ENCODE results near the gene PCMTD2. TPM values are rescaled to one million over a fixed set of nuclear protein-coding genes. Genes with fewer than 3 reads are reported as not detected.

The PCMTD2 gene
- total and polyA plus RNA-seq, 2 experiments from 2014 or later, result 33.8 to 76.1 TPM

DNA sequence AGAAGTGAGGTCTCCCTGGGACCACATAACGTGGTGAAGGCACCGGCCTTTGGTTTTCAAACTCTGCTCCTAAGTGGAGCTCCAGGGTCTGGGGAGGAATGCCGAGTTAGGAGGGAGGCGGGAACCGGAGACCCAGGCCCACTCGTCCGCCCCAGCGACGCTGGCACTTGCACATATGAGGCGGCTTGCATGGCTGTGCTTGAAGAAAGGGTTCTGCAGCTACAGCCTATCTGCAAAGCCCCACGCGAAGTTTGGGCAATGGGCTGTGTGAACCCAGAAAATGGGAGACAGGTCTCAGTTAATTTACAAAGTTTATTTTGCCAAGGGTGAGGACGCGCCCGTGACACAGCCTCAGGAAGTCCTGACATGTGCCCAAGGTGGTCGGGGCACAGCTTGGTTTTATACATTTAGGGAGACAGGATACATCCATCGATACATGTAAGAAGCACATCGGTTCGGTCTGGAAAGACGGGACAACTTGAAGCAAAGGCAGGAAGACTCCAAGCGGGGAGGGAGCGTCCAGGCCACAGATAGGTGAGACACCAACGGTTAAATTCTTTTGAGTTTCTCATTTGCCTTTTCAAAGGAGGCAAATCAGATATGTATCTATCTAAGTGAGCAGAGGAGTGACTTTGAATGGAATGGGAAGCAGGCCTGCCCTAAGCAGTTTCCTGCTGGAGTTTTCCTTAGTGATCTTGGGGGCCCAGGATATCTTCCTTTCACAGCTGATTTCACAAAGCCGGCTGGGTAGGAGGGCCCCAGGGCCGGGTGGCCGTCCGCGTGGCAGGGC is 782 bp upstream of the PCMTD2 start (continued):
- TF ChIP-seq, protein P1, sequence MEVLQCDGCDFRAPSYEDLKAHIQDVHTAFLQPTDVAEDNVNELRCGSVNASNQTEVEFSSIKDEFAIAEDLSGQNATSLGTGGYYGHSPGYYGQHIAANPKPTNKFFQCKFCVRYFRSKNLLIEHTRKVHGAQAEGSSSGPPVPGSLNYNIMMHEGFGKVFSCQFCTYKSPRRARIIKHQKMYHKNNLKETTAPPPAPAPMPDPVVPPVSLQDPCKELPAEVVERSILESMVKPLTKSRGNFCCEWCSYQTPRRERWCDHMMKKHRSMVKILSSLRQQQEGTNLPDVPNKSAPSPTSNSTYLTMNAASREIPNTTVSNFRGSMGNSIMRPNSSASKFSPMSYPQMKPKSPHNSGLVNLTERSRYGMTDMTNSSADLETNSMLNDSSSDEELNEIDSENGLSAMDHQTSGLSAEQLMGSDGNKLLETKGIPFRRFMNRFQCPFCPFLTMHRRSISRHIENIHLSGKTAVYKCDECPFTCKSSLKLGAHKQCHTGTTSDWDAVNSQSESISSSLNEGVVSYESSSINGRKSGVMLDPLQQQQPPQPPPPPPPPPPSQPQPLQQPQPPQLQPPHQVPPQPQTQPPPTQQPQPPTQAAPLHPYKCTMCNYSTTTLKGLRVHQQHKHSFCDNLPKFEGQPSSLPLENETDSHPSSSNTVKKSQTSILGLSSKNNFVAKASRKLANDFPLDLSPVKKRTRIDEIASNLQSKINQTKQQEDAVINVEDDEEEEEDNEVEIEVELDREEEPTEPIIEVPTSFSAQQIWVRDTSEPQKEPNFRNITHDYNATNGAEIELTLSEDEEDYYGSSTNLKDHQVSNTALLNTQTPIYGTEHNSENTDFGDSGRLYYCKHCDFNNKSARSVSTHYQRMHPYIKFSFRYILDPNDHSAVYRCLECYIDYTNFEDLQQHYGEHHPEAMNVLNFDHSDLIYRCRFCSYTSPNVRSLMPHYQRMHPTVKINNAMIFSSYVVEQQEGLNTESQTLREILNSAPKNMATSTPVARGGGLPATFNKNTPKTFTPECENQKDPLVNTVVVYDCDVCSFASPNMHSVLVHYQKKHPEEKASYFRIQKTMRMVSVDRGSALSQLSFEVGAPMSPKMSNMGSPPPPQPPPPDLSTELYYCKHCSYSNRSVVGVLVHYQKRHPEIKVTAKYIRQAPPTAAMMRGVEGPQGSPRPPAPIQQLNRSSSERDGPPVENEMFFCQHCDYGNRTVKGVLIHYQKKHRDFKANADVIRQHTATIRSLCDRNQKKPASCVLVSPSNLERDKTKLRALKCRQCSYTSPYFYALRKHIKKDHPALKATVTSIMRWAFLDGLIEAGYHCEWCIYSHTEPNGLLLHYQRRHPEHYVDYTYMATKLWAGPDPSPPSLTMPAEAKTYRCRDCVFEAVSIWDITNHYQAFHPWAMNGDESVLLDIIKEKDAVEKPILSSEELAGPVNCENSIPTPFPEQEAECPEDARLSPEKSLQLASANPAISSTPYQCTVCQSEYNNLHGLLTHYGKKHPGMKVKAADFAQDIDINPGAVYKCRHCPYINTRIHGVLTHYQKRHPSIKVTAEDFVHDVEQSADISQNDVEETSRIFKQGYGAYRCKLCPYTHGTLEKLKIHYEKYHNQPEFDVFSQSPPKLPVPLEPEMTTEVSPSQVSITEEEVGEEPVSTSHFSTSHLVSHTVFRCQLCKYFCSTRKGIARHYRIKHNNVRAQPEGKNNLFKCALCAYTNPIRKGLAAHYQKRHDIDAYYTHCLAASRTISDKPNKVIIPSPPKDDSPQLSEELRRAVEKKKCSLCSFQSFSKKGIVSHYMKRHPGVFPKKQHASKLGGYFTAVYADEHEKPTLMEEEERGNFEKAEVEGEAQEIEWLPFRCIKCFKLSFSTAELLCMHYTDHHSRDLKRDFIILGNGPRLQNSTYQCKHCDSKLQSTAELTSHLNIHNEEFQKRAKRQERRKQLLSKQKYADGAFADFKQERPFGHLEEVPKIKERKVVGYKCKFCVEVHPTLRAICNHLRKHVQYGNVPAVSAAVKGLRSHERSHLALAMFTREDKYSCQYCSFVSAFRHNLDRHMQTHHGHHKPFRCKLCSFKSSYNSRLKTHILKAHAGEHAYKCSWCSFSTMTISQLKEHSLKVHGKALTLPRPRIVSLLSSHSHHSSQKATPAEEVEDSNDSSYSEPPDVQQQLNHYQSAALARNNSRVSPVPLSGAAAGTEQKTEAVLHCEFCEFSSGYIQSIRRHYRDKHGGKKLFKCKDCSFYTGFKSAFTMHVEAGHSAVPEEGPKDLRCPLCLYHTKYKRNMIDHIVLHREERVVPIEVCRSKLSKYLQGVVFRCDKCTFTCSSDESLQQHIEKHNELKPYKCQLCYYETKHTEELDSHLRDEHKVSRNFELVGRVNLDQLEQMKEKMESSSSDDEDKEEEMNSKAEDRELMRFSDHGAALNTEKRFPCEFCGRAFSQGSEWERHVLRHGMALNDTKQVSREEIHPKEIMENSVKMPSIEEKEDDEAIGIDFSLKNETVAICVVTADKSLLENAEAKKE (CRISPR knock-in tag; IDR thresholded peaks at IDR 0.05), result no peak
- TF ChIP-seq, protein P2, sequence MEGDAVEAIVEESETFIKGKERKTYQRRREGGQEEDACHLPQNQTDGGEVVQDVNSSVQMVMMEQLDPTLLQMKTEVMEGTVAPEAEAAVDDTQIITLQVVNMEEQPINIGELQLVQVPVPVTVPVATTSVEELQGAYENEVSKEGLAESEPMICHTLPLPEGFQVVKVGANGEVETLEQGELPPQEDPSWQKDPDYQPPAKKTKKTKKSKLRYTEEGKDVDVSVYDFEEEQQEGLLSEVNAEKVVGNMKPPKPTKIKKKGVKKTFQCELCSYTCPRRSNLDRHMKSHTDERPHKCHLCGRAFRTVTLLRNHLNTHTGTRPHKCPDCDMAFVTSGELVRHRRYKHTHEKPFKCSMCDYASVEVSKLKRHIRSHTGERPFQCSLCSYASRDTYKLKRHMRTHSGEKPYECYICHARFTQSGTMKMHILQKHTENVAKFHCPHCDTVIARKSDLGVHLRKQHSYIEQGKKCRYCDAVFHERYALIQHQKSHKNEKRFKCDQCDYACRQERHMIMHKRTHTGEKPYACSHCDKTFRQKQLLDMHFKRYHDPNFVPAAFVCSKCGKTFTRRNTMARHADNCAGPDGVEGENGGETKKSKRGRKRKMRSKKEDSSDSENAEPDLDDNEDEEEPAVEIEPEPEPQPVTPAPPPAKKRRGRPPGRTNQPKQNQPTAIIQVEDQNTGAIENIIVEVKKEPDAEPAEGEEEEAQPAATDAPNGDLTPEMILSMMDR (conservative IDR thresholded peaks at IDR 0.05; ENCODE audit: low read depth in 2 of 2), result no peak

DNA sequence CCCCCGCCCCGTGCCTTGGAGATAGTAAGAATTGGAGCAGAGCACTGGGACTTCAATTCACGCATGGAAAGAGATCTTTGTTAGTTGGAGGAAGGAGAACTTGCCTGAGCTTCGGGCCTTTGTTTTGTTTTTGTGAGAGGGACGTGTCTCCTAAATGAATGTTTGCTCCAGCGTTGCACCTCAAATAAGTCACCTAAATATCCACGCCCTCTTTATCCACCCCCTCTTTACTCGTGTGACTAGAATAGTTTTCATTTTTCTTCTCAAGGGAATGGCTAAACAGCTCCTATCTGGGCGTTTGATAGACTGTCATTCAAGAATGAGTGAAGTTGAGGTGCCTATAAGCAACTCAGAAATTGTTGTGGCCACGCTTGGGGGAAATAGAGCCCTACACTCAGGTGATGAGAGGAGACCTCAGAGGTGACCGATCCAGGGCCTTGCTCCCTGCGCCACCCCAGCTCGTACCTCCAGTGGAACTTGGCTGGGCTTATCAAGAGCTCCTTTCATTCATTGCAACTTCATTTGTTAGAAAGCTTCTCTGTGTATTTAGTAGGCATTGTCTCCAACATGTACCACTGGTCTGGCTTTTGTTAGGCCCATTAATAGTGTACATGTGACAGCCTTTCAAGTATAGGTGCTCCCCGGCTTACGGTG is 861 bp downstream of the PCMTD2 start:
- peaks cover 29% of the 10 kb centered on the region for H3K4me1 Mint-ChIP-seq
- no peak for DNase-seq (ENCODE audit: low spot score)
- no peak overlapping the region for H2AFZ ChIP-seq
- TF ChIP-seq CREB1 (CRISPR knock-in tag; IDR thresholded peaks at IDR 0.05; ENCODE audit: low read depth), result no peak
- TF ChIP-seq EZH2phosphoT487 (IDR thresholded peaks at IDR 0.05; ENCODE audit: unreplicated experiment), result no peak
- no peak for TF ChIP-seq EZH2 (IDR thresholded peaks at IDR 0.05; ENCODE audit: low read depth, unreplicated experiment)
- TF ChIP-seq STAT1 (IDR thresholded peaks at IDR 0.05; ENCODE audit: unreplicated experiment), result no peak
- TF ChIP-seq JUNB (IDR thresholded peaks at IDR 0.05; ENCODE audit: unreplicated experiment), result no peak
- TF ChIP-seq ZNF331 (CRISPR knock-in tag; IDR thresholded peaks at IDR 0.05; ENCODE audit: low read depth), result no peak
- TF ChIP-seq ZNF114 (CRISPR knock-in tag; IDR thresholded peaks at IDR 0.05), result no peak
- TF ChIP-seq, protein P2 (conservative IDR thresholded peaks at IDR 0.05; ENCODE audit: low read depth in 2 of 2), result no peak
- no peak for TF ChIP-seq NANOG (IDR thresholded peaks at IDR 0.05; ENCODE audit: borderline replicate concordance)
- TF ChIP-seq POLR2AphosphoS5 (IDR thresholded peaks at IDR 0.05; ENCODE audit: low read depth), result no peak

More for the DNA sequence above, 861 bp downstream of the PCMTD2 start:
- Histone ChIP-seq H3K27me3 (ENCODE audit: insufficient read depth) (no peaks in the 10 kb centered on the region), H3K9me2 (ENCODE audit: insufficient read depth) (no peaks in the 10 kb centered on the region), H3F3A (replicated peaks; ENCODE audit: low read depth) (0 out of 2 replicates have a peak, but pooled peaks cover 3% of the 10 kb centered on the region), H3K4me2 (peak overlapping the region; percentile 100), H3K36me3 (ENCODE audit: insufficient read depth) (no peaks in the 10 kb centered on the region), H4K20me1 (replicated peaks; ENCODE audit: insufficient read depth) (peaks cover 12% of the 10 kb centered on the region), H3K4me1 (ENCODE audit: insufficient read depth) (peaks cover 32% of the 10 kb centered on the region), H3K79me2 (replicated peaks; ENCODE audit: insufficient read depth) (peaks cover 54% of the 10 kb centered on the region), H3K4me3 (peak overlapping the region; percentile 99), H3K27ac (ENCODE audit: low read depth) (no peak overlapping the region)
- Mint-ChIP-seq H3K27ac (peak overlapping the region; percentile 68), H3K36me3 (ENCODE audit: low read depth) (peaks cover 7% of the 10 kb centered on the region; the same call in 2 of the 3 replicates), H3K9me3 (no peaks in the 10 kb centered on the region; the same call in 2 of the 3 replicates), H3K4me3 (peak overlapping the region; percentile 87), H3K27me3 (ENCODE audit: insufficient read depth, low read depth, poor library complexity) (peaks cover 18% of the 10 kb centered on the region)
- ATAC-seq, result no peak
